Fibroblast of the aortic adventitia (primary cell): Measurements from ENCODE around the gene UBE3B. TPM values are rescaled to one million over a fixed set of nuclear protein-coding genes. Genes with fewer than 3 reads are reported as not detected.

ENCODE experiments used
- DNase-seq: peaks from one replicate; pipeline ENCODE4 v3.0.0-alpha.2; 2010; ENCODE audit warnings: low read depth
- H3K4me3 ChIP-seq: 2 replicates; pipeline ENCODE4 v1.5.1; 2011; ENCODE audit warnings: low read depth, mild to moderate bottlenecking, control low read depth, low read length, moderate library complexity
- total RNA-seq: library from RNA; depleted of rRNA; stranded (reverse); fragments of >200 nt; gene quantifications from 2 replicates; pipeline ENCODE4 v1.2.3, GENCODE V29; 2012; ENCODE audit warnings: low replicate concordance
- TF ChIP-seq, protein P1 (sequence below): IDR thresholded peaks from 2 replicates; pipeline ENCODE4 v1.5.1; 2011; ENCODE audit warnings: mild to moderate bottlenecking, low read length, control low read depth, inconsistent platforms; ENCODE audit not compliant: insufficient read depth

The UBE3B gene
- total RNA-seq, 1 donor = 43.0 TPM

DNA sequence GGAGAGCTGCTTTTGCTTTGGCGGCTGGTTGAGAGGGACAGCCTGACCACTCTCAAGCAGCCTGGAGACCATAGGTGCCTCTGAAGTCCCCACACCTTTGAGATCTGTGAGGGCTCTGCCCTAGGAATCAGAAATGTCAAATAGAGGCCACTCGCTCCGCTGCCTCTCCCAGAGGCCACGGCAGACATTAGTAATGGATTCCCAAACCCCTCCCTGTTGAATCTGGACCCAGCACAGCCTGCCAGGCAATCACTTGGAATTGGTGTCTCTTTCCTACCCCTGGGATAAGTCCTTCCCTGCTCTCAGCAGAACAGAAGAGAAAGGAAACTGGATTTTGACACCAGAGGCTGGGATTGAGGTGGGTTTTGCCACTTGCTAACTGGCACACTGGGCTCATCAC is 70.8 kb downstream of the UBE3B start:
- no peak for DNase-seq

GRCh38 chr12:109549613-109550270 is 72.3 kb downstream of the UBE3B start:
- TF ChIP-seq, protein P1, sequence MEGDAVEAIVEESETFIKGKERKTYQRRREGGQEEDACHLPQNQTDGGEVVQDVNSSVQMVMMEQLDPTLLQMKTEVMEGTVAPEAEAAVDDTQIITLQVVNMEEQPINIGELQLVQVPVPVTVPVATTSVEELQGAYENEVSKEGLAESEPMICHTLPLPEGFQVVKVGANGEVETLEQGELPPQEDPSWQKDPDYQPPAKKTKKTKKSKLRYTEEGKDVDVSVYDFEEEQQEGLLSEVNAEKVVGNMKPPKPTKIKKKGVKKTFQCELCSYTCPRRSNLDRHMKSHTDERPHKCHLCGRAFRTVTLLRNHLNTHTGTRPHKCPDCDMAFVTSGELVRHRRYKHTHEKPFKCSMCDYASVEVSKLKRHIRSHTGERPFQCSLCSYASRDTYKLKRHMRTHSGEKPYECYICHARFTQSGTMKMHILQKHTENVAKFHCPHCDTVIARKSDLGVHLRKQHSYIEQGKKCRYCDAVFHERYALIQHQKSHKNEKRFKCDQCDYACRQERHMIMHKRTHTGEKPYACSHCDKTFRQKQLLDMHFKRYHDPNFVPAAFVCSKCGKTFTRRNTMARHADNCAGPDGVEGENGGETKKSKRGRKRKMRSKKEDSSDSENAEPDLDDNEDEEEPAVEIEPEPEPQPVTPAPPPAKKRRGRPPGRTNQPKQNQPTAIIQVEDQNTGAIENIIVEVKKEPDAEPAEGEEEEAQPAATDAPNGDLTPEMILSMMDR = no peak
- no peak overlapping the region for H3K4me3 ChIP-seq
- no peak for DNase-seq

More for the DNA sequence above, 70.8 kb downstream of the UBE3B start:
- H3K4me3 ChIP-seq = no peak overlapping the region
- TF ChIP-seq, protein P1 = no peak

GRCh38 chr12:109550281-109550680 is 72.8 kb downstream of the UBE3B start:
- H3K4me3 ChIP-seq = no peak overlapping the region
- no peak for DNase-seq
- TF ChIP-seq, protein P1 = no peak

DNA sequence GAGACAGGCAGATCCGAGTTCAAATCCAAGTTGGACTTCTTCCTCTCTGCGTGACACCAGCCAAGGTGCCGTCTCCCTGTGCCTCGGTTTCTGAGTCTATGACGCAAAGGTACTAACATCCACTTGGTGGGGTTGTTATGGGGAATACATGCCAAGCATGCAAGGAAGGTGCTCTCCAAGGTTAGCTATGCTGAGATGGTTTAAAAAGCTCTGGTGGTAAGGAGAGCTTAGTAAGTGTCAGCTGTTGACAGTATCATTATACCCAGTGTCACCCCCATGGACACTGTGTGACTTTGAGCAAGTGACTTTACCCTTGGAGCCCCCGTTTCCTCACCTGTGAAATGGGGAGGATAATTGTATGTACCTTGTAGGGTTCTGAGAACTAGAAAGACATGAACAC is 73.7 kb downstream of the UBE3B start:
- TF ChIP-seq, protein P1 = no peak
- no peak overlapping the region for H3K4me3 ChIP-seq
- DNase-seq = no peak

DNA sequence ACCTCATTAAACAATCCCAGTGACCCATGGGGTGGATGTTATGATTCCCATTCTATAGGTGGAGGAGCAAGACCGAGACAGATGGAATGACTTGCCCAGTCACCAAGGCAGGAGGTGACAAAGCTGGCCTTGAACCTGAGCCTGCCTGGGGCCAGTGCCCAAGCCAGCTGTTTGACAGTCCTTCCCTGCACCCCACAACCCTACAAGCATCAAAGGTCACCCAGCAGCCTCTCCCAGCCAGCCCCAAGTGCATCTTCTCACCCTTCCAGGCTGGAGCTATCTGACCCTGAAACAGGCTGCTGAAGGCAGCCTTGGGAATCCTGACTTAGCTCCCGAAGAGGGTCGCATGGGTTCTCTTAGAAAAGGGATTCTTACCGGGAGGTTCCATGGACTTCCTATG is 75.5 kb downstream of the UBE3B start:
- H3K4me3 ChIP-seq = no peak overlapping the region
- TF ChIP-seq, protein P1 = no peak
- DNase-seq = no peak

DNA sequence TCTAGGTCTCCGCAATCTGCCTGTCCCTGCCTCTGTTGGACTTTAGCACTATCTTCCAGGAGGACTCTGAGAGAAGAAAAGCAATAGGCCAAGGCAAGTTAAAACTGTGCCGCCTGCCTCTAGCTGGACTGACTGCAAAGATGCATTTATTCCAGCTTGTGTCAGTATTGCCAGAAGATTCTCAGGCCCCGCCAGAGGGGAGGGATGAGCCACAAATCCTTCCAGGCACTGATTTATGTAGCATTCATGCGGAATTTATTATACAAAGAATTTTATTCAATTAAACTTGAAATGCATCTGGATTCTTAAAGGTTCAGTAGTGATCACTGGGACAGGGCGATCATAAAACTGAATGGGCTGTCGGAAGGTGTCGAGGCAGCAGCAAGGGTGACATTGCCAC is 76.0 kb downstream of the UBE3B start:
- TF ChIP-seq, protein P1 = no peak
- DNase-seq = no peak
- no peak overlapping the region for H3K4me3 ChIP-seq
